Activated naive CD4-positive, alpha-beta T cell treated with anti-CD3 and anti-CD28 coated beads for 36 hours (primary cell): ENCODE results near the gene DGKE. TPM values are rescaled to one million over a fixed set of nuclear protein-coding genes. Genes with fewer than 3 reads are reported as not detected.
A peak's percentile ranks its signal among the peaks of the same experiment; 100 is the strongest.

ENCODE experiments used
- CTCF ChIA-PET: fragments of 350-600 bp; sonication (Branson Sonifier 250); formaldehyde crosslinking; loops from one replicate; lab custom pipeline; 2021; ENCODE audit warnings: antibody characterized with exemption; lab: Charles Lee
- DNase-seq: peaks from one replicate; pipeline ENCODE4 v3.0.0-alpha.2; 2020
- H3K27ac Mint-ChIP-seq: one replicate; pipeline ENCODE4 v1.8.0; 2021; ENCODE audit warnings: mild to moderate bottlenecking, mixed read lengths
- H3K27me3 Mint-ChIP-seq: one replicate; pipeline ENCODE4 v1.8.0; 2021; ENCODE audit warnings: low read depth, mixed read lengths
- H3K36me3 Mint-ChIP-seq: one replicate; pipeline ENCODE4 v1.8.0; 2021; ENCODE audit warnings: low read depth, mixed read lengths
- H3K4me1 Mint-ChIP-seq: one replicate; pipeline ENCODE4 v1.8.0; 2021; ENCODE audit warnings: low read depth, mixed read lengths
- H3K4me3 Mint-ChIP-seq: one replicate; pipeline ENCODE4 v1.8.0; 2021; ENCODE audit warnings: mild to moderate bottlenecking, moderate library complexity, mixed read lengths
- H3K9me3 Mint-ChIP-seq: one replicate; pipeline ENCODE4 v1.8.0; 2021; ENCODE audit warnings: mixed read lengths
- intact Hi-C: fragments of 100-400 bp; cut with micrococcal nuclease; formaldehyde crosslinking; loops from one replicate; pipeline ENCODE4 v1.15.1; 2023
- total RNA-seq, 2 experiments: library from RNA; stranded (reverse); gene quantifications; one replicate each; pipeline ENCODE4 v1.2.3, GENCODE V29; 2021

The DGKE gene
- 10 to 100 TPM; 18.1 to 18.4 TPM for total RNA-seq

GRCh38 chr17:56833809-56834379, at the start of gene DGKE, which contains the start of gene C17orf67:
Gene DGKE, plus strand, starts transcription at chr17:56834151. Its CDS starts 645 bp downstream, at chr17:56834796.
Gene C17orf67, minus strand, starts transcription at chr17:56833920. Its CDS starts 18,110 bp downstream, at chr17:56815810.
- Mint-ChIP-seq H3K9me3 (no peaks in the 10 kb centered on the region), H3K4me3 (peak within 1 kb of the TSS; percentile 89), H3K36me3 (peaks cover 31% of the 10 kb centered on the region), H3K27me3 (no peaks in the 10 kb centered on the region), H3K4me1 (peaks cover 55% of the 10 kb centered on the region), H3K27ac (peak within 1 kb of the TSS; percentile 70)
- DNase-seq, result peak; percentile 99
- CTCF ChIA-PET, result interaction anchor here (0.5 to 1.6 kb wide), 3 partner anchors 10 to 16 kb away, joined by 4 to 5 read pairs (median 4); no protein-coding TSS in a partner anchor
- intact Hi-C loops, result loop anchor here (1.0 to 5.0 kb wide), 8 partner anchors 15 to 1412 kb away; partner anchors contain the start of genes AKAP1, COIL, MMD and SCPEP1

- Mint-ChIP-seq H3K9me3 (no peaks in the 10 kb centered on the region), H3K36me3 (no peaks in the 10 kb centered on the region), H3K27me3 (no peaks in the 10 kb centered on the region), H3K4me3 (no peak overlapping the region), H3K27ac (no peak overlapping the region), H3K4me1 (peaks cover 35% of the 10 kb centered on the region)
- intact Hi-C loops, result loop anchor here (5.0 to 10.0 kb wide), 2 partner anchors 471 to 1208 kb away; no protein-coding TSS in a partner anchor
- CTCF ChIA-PET, result interaction anchor here (1.5 to 2.1 kb wide), 2 partner anchors 34 to 69 kb away, joined by 3 to 10 read pairs; no protein-coding TSS in a partner anchor
- DNase-seq, result no peak
Measured at GRCh38 chr17:56785405-56785804, 48.5 kb upstream of the DGKE start.

DNA sequence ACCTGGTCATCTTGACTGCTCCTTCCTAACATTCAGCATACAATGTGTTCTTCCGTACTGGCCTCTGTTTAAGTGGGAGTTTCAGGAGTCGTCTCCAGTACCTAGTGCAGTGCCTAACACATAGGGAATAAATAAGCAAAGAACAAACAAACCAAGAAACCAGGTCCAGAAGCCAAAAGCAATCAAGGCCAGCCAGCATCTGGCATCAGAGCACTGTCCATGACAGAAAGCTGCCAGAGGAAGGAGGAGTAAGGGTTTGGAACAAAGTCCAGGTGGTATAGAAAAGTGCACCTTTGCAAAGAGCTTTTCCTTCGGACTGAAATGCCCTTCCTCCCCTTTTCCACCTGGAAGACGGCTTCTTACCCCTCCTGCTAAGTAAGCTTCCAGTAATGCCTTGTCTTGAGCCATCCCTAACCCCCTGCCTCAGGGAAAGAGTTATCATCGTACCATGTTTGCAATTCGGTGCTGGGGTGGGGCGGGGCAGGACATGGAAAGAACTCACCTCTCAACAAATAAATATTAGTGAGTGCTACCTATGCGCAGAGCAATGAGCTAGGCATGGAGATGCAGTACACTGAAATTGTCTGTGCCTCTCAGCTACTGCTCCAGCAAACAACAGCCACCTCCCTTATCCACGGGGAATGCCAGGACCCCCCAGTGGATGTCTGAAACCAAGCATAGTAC, 47.8 kb upstream of the DGKE start:
- Mint-ChIP-seq H3K27me3 (no peaks in the 10 kb centered on the region), H3K4me3 (no peak overlapping the region), H3K9me3 (no peaks in the 10 kb centered on the region), H3K27ac (peak overlapping the region; percentile 88), H3K4me1 (peaks cover 33% of the 10 kb centered on the region), H3K36me3 (peaks cover 2% of the 10 kb centered on the region)
- intact Hi-C loops, result loop anchor here (5.0 to 10.0 kb wide), 2 partner anchors 471 to 1209 kb away; no protein-coding TSS in a partner anchor
- CTCF ChIA-PET, result interaction anchor here (0.7 to 2.1 kb wide), 3 partner anchors 34 to 168 kb away, joined by 3 to 10 read pairs (median 3); no protein-coding TSS in a partner anchor
- no peak for DNase-seq

GRCh38 chr17:56786989-56787482, 46.9 kb upstream of the DGKE start:
- peak overlapping the region; percentile 20 for H3K4me3 Mint-ChIP-seq
- DNase-seq, result peak; percentile 86
- H3K9me3 Mint-ChIP-seq, result no peaks in the 10 kb centered on the region
- intact Hi-C loops, result loop anchor here (1.0 to 10.0 kb wide), 4 partner anchors 24 to 1210 kb away; partner anchors contain the start of gene C17orf67
- H3K36me3 Mint-ChIP-seq, result peaks cover 2% of the 10 kb centered on the region
- no peaks in the 10 kb centered on the region for H3K27me3 Mint-ChIP-seq
- H3K27ac Mint-ChIP-seq, result peak overlapping the region; percentile 88
- H3K4me1 Mint-ChIP-seq, result peaks cover 33% of the 10 kb centered on the region
- CTCF ChIA-PET, result interaction anchor here (0.7 to 2.1 kb wide), 3 partner anchors 12 to 169 kb away, joined by 3 to 10 read pairs (median 3); no protein-coding TSS in a partner anchor

- Mint-ChIP-seq H3K4me3 (no peak overlapping the region), H3K9me3 (peaks cover 4% of the 10 kb centered on the region), H3K27ac (no peak overlapping the region), H3K4me1 (peaks cover 7% of the 10 kb centered on the region), H3K36me3 (peaks cover 8% of the 10 kb centered on the region), H3K27me3 (no peaks in the 10 kb centered on the region)
- intact Hi-C loops, result no loop called here
- no peak for DNase-seq
- CTCF ChIA-PET, result no interaction called here
Measured at GRCh38 chr17:56792267-56792666, 41.7 kb upstream of the DGKE start.

DNA sequence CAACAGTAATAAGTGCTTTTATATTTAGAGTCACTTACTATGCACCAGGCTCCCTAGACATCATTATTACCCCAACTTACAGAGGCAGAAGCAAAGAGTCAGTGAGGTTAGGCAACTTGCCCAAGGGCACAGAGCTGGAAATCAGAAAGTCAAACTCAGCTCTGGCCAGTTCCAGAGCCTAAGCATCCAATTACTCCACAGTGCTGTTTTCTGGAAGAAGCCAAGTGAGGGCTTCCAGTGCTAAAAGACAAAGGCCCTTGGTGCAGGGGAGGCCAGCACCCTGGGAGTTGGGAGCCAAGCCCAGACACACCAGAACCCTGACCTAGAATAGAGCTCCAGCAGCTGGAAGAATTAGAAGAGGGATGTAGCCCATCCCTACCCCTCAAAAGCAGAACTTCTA, 40.4 kb upstream of the DGKE start:
- Mint-ChIP-seq H3K27me3 (no peaks in the 10 kb centered on the region), H3K27ac (no peak overlapping the region), H3K4me1 (no peaks in the 10 kb centered on the region), H3K36me3 (peaks cover 8% of the 10 kb centered on the region), H3K4me3 (no peak overlapping the region), H3K9me3 (peaks cover 4% of the 10 kb centered on the region)
- CTCF ChIA-PET, result interaction anchor here (1.1 kb wide), 2 partner anchors 14 to 25 kb away, joined by 3 to 4 read pairs; no protein-coding TSS in a partner anchor
- intact Hi-C loops, result no loop called here
- no peak for DNase-seq

DNA sequence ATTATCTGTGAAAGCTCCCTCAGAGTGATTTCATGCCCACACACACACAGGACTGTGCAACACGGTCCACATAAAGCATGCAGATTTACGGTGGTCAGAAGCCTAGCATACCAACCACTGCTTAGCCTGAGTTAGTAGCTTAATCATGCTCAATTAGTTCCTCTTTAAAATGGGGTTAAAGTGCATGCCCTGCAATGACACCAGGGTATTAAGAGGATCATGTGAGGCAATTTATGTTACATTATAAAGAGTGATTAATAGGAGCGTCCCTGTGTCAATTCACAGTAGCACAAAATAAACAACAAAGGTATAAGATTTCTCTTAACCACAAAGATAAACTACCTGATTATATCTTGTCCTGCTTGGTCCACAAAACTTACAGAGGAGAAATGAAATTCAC, 40.0 kb upstream of the DGKE start:
- no peak for DNase-seq
- peaks cover 4% of the 10 kb centered on the region for H3K9me3 Mint-ChIP-seq
- CTCF ChIA-PET, result interaction anchor here (1.1 kb wide), 2 partner anchors 14 to 25 kb away, joined by 3 to 4 read pairs; no protein-coding TSS in a partner anchor
- H3K4me3 Mint-ChIP-seq, result no peak overlapping the region
- H3K4me1 Mint-ChIP-seq, result no peaks in the 10 kb centered on the region
- no peak overlapping the region for H3K27ac Mint-ChIP-seq
- intact Hi-C loops, result no loop called here
- H3K36me3 Mint-ChIP-seq, result peaks cover 8% of the 10 kb centered on the region
- no peaks in the 10 kb centered on the region for H3K27me3 Mint-ChIP-seq

GRCh38 chr17:56795221-56795865, 38.6 kb upstream of the DGKE start:
- CTCF ChIA-PET, result no interaction called here
- peaks cover 8% of the 10 kb centered on the region for H3K36me3 Mint-ChIP-seq
- peaks cover 4% of the 10 kb centered on the region for H3K9me3 Mint-ChIP-seq
- intact Hi-C loops, result no loop called here
- no peaks in the 10 kb centered on the region for H3K4me1 Mint-ChIP-seq
- no peaks in the 10 kb centered on the region for H3K27me3 Mint-ChIP-seq
- no peak for DNase-seq
- H3K27ac Mint-ChIP-seq, result no peak overlapping the region
- no peak overlapping the region for H3K4me3 Mint-ChIP-seq

GRCh38 chr17:56796536-56796935, 37.4 kb upstream of the DGKE start:
- H3K4me1 Mint-ChIP-seq, result no peaks in the 10 kb centered on the region
- intact Hi-C loops, result no loop called here
- no peak overlapping the region for H3K27ac Mint-ChIP-seq
- no peaks in the 10 kb centered on the region for H3K27me3 Mint-ChIP-seq
- CTCF ChIA-PET, result no interaction called here
- no peak overlapping the region for H3K4me3 Mint-ChIP-seq
- H3K36me3 Mint-ChIP-seq, result peaks cover 6% of the 10 kb centered on the region
- DNase-seq, result no peak
- H3K9me3 Mint-ChIP-seq, result peaks cover 4% of the 10 kb centered on the region

DNA sequence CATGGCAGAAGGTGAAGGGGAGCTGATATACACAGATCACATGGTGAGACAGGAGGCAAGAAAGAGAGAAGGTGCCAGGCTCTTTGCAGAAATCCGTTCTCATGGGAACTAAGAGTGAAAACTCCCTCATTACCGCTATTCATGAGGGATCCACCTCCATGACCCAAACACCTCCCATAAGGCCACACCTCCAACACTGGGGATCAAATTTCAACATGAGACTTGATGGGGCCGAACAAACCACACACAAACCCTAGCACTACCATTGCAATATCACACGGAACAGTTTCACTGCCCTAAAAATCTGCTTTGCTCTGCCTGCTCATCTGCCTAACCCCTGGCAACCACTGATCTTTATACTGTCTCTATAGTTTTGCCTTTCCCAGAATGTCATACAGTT, 35.0 kb upstream of the DGKE start:
- no peak overlapping the region for H3K4me3 Mint-ChIP-seq
- H3K4me1 Mint-ChIP-seq, result no peaks in the 10 kb centered on the region
- H3K9me3 Mint-ChIP-seq, result no peaks in the 10 kb centered on the region
- no peaks in the 10 kb centered on the region for H3K27me3 Mint-ChIP-seq
- H3K36me3 Mint-ChIP-seq, result peaks cover 1% of the 10 kb centered on the region
- no peak overlapping the region for H3K27ac Mint-ChIP-seq
- no peak for DNase-seq
- intact Hi-C loops, result no loop called here
- CTCF ChIA-PET, result no interaction called here

DNA sequence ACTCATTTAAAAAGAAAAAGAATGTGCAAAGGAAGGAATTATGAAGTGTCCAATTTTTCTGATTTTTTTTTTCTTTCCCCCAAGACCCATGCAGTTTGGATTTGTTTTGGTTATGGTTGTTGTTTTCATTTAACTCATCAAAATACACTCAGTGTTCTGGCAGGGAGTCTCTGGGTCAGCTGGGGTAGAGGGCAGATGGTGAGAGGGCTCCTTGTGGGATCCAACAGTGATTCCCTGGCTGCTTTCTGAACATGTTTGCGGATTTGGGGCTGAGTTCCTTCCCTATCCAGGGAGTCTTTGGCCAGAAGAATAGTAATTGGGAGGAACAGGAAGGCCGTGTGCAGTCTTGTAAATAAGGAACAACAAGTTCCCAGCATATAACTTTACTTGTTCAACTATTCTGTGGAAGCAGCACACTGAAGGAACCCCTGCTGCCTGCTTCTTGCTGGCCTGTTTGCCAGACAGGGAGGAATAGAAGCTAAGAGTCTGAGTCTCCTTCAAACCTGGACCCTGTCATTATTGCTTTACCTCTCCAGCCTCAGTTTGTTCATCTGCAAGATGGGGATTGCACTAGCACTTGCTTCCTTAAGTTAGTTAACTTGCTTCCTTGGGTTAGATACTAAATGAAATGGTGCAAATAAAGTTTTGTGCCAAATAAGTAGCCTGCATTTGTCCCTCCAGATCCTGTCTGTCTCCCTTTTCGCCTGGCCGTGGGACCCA, 32.3 kb upstream of the DGKE start:
- CTCF ChIA-PET, result no interaction called here
- Mint-ChIP-seq H3K36me3 (no peaks in the 10 kb centered on the region), H3K4me1 (no peaks in the 10 kb centered on the region), H3K4me3 (no peak overlapping the region), H3K9me3 (no peaks in the 10 kb centered on the region), H3K27ac (no peak overlapping the region), H3K27me3 (no peaks in the 10 kb centered on the region)
- DNase-seq, result no peak
- intact Hi-C loops, result no loop called here
